ENCODE measurements around the gene NRTN.

NRTN gene

GRCh38 chr19:5808120-5808816 is 3.4 kb downstream of the NRTN start:
- no peaks in the 10 kb centered on the region for H3K9me3 ChIP-seq (ENCODE audit: insufficient read depth, low read length, severe bottlenecking)
- H3K27ac ChIP-seq (ENCODE audit: low read length): no peak overlapping the region
- peaks cover 5% of the 10 kb centered on the region for H3K27me3 ChIP-seq (ENCODE audit: insufficient read depth, low read length, poor library complexity)
- DNase-seq: no peak
- H3K4me1 ChIP-seq (ENCODE audit: insufficient read depth, low read length): peaks cover 15% of the 10 kb centered on the region
- no peak overlapping the region for H2AFZ ChIP-seq (ENCODE audit: low read depth, low read length)
- no peak overlapping the region for H3K4me2 ChIP-seq (ENCODE audit: insufficient read depth, low read length)
- TF ChIP-seq CTCF (IDR thresholded peaks at IDR 0.05; ENCODE audit: borderline replicate concordance, extremely low read depth, low read length, poor library complexity, severe bottlenecking) (no peak), EZH2 (IDR thresholded peaks at IDR 0.05; ENCODE audit: borderline replicate concordance, low read depth, low read length, severe bottlenecking) (no peak)
- no peak overlapping the region for H3K4me3 ChIP-seq (ENCODE audit: low read depth in 1 of 2, low read length in 2 of 2)
- no peak overlapping the region for H3K9ac ChIP-seq (ENCODE audit: low read depth, low read length)
- no peaks in the 10 kb centered on the region for H3K36me3 ChIP-seq (ENCODE audit: insufficient read depth, low read length)
- no peak for ATAC-seq (ENCODE audit: insufficient read depth, low read depth)
- H4K20me1 ChIP-seq (ENCODE audit: insufficient read depth, low read length): no peaks in the 10 kb centered on the region; the same call in 1 of the 2 replicates
- no peaks in the 10 kb centered on the region for H3K79me2 ChIP-seq (ENCODE audit: insufficient read depth, low read length)

DNA sequence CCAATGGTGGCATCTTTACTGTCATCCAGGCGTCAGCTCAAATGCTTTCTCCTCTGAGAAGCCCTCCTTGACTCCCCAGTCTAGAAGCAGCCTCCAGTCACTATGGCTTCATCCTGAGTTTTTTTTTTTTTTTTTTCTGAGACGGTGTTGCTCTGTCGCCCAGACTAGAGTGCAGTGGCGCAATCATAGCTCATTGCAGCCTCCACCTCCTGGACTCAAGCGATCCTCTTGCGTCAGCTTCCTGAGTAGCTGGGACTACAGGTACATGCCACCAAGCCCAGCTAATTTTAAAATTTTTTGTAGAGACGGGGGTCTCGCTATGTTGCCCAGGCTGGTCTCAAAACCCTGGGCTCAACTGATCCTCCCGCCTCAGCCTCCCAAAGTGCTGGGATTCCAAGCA is 4.2 kb downstream of the NRTN start:
- Histone ChIP-seq H3K36me3 (ENCODE audit: insufficient read depth, low read length) (no peaks in the 10 kb centered on the region), H4K20me1 (ENCODE audit: insufficient read depth, low read length) (no peaks in the 10 kb centered on the region; the same call in 1 of the 2 replicates), H2AFZ (ENCODE audit: low read depth, low read length) (no peak overlapping the region), H3K4me1 (ENCODE audit: insufficient read depth, low read length) (peaks cover 7% of the 10 kb centered on the region), H3K9me3 (ENCODE audit: insufficient read depth, low read length, severe bottlenecking) (no peaks in the 10 kb centered on the region), H3K27me3 (ENCODE audit: insufficient read depth, low read length, poor library complexity) (peaks cover 5% of the 10 kb centered on the region), H3K9ac (ENCODE audit: low read depth, low read length) (no peak overlapping the region), H3K27ac (ENCODE audit: low read length) (no peak overlapping the region), H3K4me2 (ENCODE audit: insufficient read depth, low read length) (no peak overlapping the region), H3K79me2 (ENCODE audit: insufficient read depth, low read length) (no peaks in the 10 kb centered on the region), H3K4me3 (ENCODE audit: low read depth in 1 of 2, low read length in 2 of 2) (no peak overlapping the region)
- TF ChIP-seq EZH2 (IDR thresholded peaks at IDR 0.05; ENCODE audit: borderline replicate concordance, low read depth, low read length, severe bottlenecking): no peak
- no peak for TF ChIP-seq CTCF (IDR thresholded peaks at IDR 0.05; ENCODE audit: borderline replicate concordance, extremely low read depth, low read length, poor library complexity, severe bottlenecking)
- ATAC-seq (ENCODE audit: insufficient read depth, low read depth): no peak
- DNase-seq: no peak

DNA sequence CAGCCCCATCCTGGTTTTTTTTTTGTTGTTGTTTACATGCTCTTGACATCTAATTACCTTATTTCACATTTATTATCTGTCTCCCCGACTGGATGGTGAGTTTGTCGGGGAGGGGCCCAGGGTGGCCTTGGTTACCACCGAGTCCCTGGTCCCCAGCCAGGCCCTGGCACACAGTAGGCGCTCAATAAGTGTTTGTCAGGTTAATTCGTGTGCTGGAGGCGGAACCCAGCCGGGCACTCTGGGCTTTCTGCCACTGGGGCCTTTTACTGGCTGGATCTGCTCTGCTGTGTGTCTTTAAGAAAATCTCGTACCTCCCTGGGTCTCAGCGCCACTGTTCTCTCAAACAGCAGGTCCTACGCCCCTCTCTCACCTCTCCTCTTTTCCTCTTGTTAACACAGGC is 4.6 kb downstream of the NRTN start:
- Histone ChIP-seq H3K36me3 (ENCODE audit: insufficient read depth, low read length) (no peaks in the 10 kb centered on the region), H3K9me3 (ENCODE audit: insufficient read depth, low read length, severe bottlenecking) (no peaks in the 10 kb centered on the region), H3K27me3 (ENCODE audit: insufficient read depth, low read length, poor library complexity) (peaks cover 2% of the 10 kb centered on the region), H3K4me1 (ENCODE audit: insufficient read depth, low read length) (peaks cover 3% of the 10 kb centered on the region), H3K4me3 (ENCODE audit: low read depth in 1 of 2, low read length in 2 of 2) (no peak overlapping the region), H3K27ac (ENCODE audit: low read length) (no peak overlapping the region), H3K9ac (ENCODE audit: low read depth, low read length) (no peak overlapping the region), H3K4me2 (ENCODE audit: insufficient read depth, low read length) (no peak overlapping the region), H3K79me2 (ENCODE audit: insufficient read depth, low read length) (no peaks in the 10 kb centered on the region), H4K20me1 (ENCODE audit: insufficient read depth, low read length) (no peaks in the 10 kb centered on the region; the same call in 1 of the 2 replicates), H2AFZ (ENCODE audit: low read depth, low read length) (no peak overlapping the region)
- ATAC-seq (ENCODE audit: insufficient read depth, low read depth) (no peak), DNase-seq (no peak)
- TF ChIP-seq EZH2 (IDR thresholded peaks at IDR 0.05; ENCODE audit: borderline replicate concordance, low read depth, low read length, severe bottlenecking): no peak
- TF ChIP-seq CTCF (IDR thresholded peaks at IDR 0.05; ENCODE audit: borderline replicate concordance, extremely low read depth, low read length, poor library complexity, severe bottlenecking): no peak
